CD14-positive monocyte (primary cell): ENCODE results near the gene PRKCQ. TPM values are rescaled to one million over a fixed set of nuclear protein-coding genes. Genes with fewer than 3 reads are reported as not detected.

Experiments used
- DNase-seq, 3 donors: peaks; one replicate each; pipeline ENCODE4 v3.0.0-alpha.2; 2011 to 2022
- H2AFZ ChIP-seq: 2 replicates; pipeline ENCODE4 v1.6.0; 2012; ENCODE audit warnings: mild to moderate bottlenecking, low read depth, low read length, inconsistent platforms; ENCODE audit not compliant: insufficient read depth, poor library complexity, severe bottlenecking
- H3K27ac ChIP-seq, 2 donors: 1 replicate in 1 of 2; 2 replicates in 1 of 2; pipeline ENCODE4 v1.5.1; 2012 to 2013; ENCODE audit warnings: low read length in 2 of 2, control low read depth in 1 of 2, inconsistent platforms in 1 of 2, low read depth in 1 of 2, mild to moderate bottlenecking in 1 of 2
- H3K27me3 ChIP-seq, 2 donors: one replicate each; pipeline versions ENCODE4 v1.6.0 to v1.6.1; 2011 to 2013; ENCODE audit warnings: low read length in 2 of 2; ENCODE audit not compliant: control insufficient read depth in 2 of 2, insufficient read depth in 2 of 2
- H3K36me3 ChIP-seq, 2 donors: replicated peaks in 1 of 2; 1 replicate in 1 of 2; 2 replicates in 1 of 2; pipeline versions ENCODE4 v1.5.1 to v1.6.1; 2012 to 2013; ENCODE audit warnings: low read length in 2 of 2, control low read depth in 1 of 2, inconsistent platforms in 1 of 2, mild to moderate bottlenecking in 1 of 2; ENCODE audit not compliant: insufficient read depth in 2 of 2, control insufficient read depth in 1 of 2
- H3K4me1 ChIP-seq, 2 donors: 1 replicate in 1 of 2; 2 replicates in 1 of 2; pipeline versions ENCODE4 v1.5.1 to v1.6.1; 2012 to 2013; ENCODE audit warnings: low read length in 2 of 2, control low read depth in 1 of 2, inconsistent platforms in 1 of 2, mild to moderate bottlenecking in 1 of 2, moderate library complexity in 1 of 2; ENCODE audit not compliant: insufficient read depth in 2 of 2, control insufficient read depth in 1 of 2
- H3K4me2 ChIP-seq: replicated peaks from 2 replicates; pipeline ENCODE3; 2012; ENCODE audit warnings: low read length, moderate library complexity, mild to moderate bottlenecking; ENCODE audit not compliant: poor library complexity, severe bottlenecking; ENCODE audit errors: extremely low read depth
- H3K4me3 ChIP-seq, 3 experiments: fragments of 200-600 bp in 1 of 3; sonication (generic) in 1 of 3; replicated peaks in 1 of 3; 1 replicate in 2 of 3; 2 replicates in 1 of 3; pipeline ENCODE4 v1.5.1; 2011 to 2013; ENCODE audit warnings: low read length in 3 of 3, mild to moderate bottlenecking in 3 of 3, control low read depth in 2 of 3, low read depth in 2 of 3, inconsistent platforms in 1 of 3, moderate library complexity in 1 of 3
- H3K79me2 ChIP-seq: 2 replicates; pipeline ENCODE4 v1.6.0; 2012; ENCODE audit warnings: mild to moderate bottlenecking, control low read depth, inconsistent platforms, low read length, moderate library complexity; ENCODE audit not compliant: insufficient read depth
- H3K9ac ChIP-seq: 2 replicates; pipeline ENCODE4 v1.6.0; 2017; ENCODE audit warnings: low read length, mild to moderate bottlenecking; ENCODE audit not compliant: insufficient read depth, poor library complexity, severe bottlenecking
- H3K9me3 ChIP-seq, 2 donors: replicated peaks in 1 of 2; 1 replicate in 1 of 2; 2 replicates in 1 of 2; pipeline versions ENCODE4 v1.5.1 to v1.6.1; 2012 to 2013; ENCODE audit warnings: low read length in 2 of 2, control low read depth in 1 of 2; ENCODE audit not compliant: control insufficient read depth in 1 of 2, insufficient read depth in 1 of 2
- H4K20me1 ChIP-seq: 2 replicates; pipeline ENCODE4 v1.6.0; 2012; ENCODE audit warnings: mild to moderate bottlenecking, low read length, control low read depth, moderate library complexity; ENCODE audit not compliant: insufficient read depth
- H3K27ac Mint-ChIP-seq, 7 donors: one replicate each; pipeline ENCODE4 v1.8.0; 2020; ENCODE audit warnings: mild to moderate bottlenecking in 7 of 7, mixed read lengths in 7 of 7, moderate library complexity in 6 of 7, inconsistent platforms in 2 of 7
- H3K27me3 Mint-ChIP-seq, 3 donors: one replicate each; pipeline ENCODE4 v1.8.0; 2021 to 2022; ENCODE audit warnings: low read depth in 3 of 3, mild to moderate bottlenecking in 3 of 3, mixed read lengths in 3 of 3, moderate library complexity in 3 of 3, inconsistent platforms in 1 of 3
- H3K36me3 Mint-ChIP-seq, 2 donors: one replicate each; pipeline ENCODE4 v1.8.0; 2020; ENCODE audit warnings: mixed read lengths in 2 of 2, inconsistent platforms in 1 of 2, mild to moderate bottlenecking in 1 of 2
- H3K4me1 Mint-ChIP-seq: one replicate; pipeline ENCODE4 v1.8.0; 2020; ENCODE audit warnings: mild to moderate bottlenecking, mixed read lengths
- H3K4me3 Mint-ChIP-seq, 2 donors: one replicate each; pipeline ENCODE4 v1.8.0; 2020; ENCODE audit warnings: mild to moderate bottlenecking in 2 of 2, mixed read lengths in 2 of 2, moderate library complexity in 1 of 2
- H3K9me3 Mint-ChIP-seq, 7 donors: one replicate each; pipeline ENCODE4 v1.8.0; 2020 to 2022; ENCODE audit warnings: mixed read lengths in 7 of 7, mild to moderate bottlenecking in 6 of 7, moderate library complexity in 6 of 7, inconsistent platforms in 2 of 7
- CTCF ChIP-seq: fragments of 200-600 bp; IDR thresholded peaks from one replicate; pipeline ENCODE4 v1.8.0; 2022; ENCODE audit warnings: antibody characterized with exemption, mild to moderate bottlenecking
- WGBS: methylation state at CpG from one replicate; pipeline ENCODE4 v1.1.5; 2013; ENCODE audit warnings: missing lambda C conversion rate; ENCODE audit not compliant: insufficient coverage; 5-methylcytosine and 5-hydroxymethylcytosine counted together
- intact Hi-C, 2 donors: fragments of 100-400 bp; cut with micrococcal nuclease; formaldehyde crosslinking; loops; one replicate each; pipeline versions ENCODE4 v1.15.0 to v1.15.1; 2023
- polyA plus RNA-seq, 3 donors: library from polyadenylated mRNA; depleted of rRNA in 1 of 3; unstranded in 2 of 3; stranded (reverse) in 1 of 3; fragments of 300-500 nt in 2 of 3; fragments of >200 nt in 1 of 3; fragmentation: Illumina TruSeq in 2 of 3; gene quantifications; 1 replicate in 2 of 3; 2 replicates in 1 of 3; pipeline ENCODE4 v1.2.3, GENCODE V29; 2012 to 2021

PRKCQ gene
- polyA plus RNA-seq, 3 donors, result 0.01 to 0.29 (median 0.09) TPM

GRCh38 chr10:6511347-6511746, 68.7 kb downstream of the PRKCQ start:
- Mint-ChIP-seq H3K27me3 (no peaks in the 10 kb centered on the region), H3K9me3 (peaks cover 4 to 17% (median 11%) of the 10 kb centered on the region in 7 donors), H3K36me3 (peaks cover 4 to 5% of the 10 kb centered on the region in 2 donors), H3K4me3 (peak overlapping the region in 1 of 2 donors; percentile 57), H3K27ac (peak overlapping the region in 2 of 7 donors; percentile 50 to 68), H3K4me1 (peaks cover 45% of the 10 kb centered on the region)
- Histone ChIP-seq H3K4me2 (no peak overlapping the region), H3K9ac (no peak overlapping the region), H3K4me1 (peaks cover 20 to 21% of the 10 kb centered on the region in 2 donors), H3K79me2 (no peaks in the 10 kb centered on the region), H2AFZ (no peak overlapping the region), H3K9me3 (peaks cover 11 to 14% of the 10 kb centered on the region in 2 donors), H3K36me3 (peaks cover 0 to 7% of the 10 kb centered on the region in 2 donors), H3K4me3 (no peak overlapping the region), H3K27ac (no peak overlapping the region), H4K20me1 (no peaks in the 10 kb centered on the region), H3K27me3 (no peaks in the 10 kb centered on the region)
- DNase-seq, result peak in 1 of 3 donors; percentile 36
- intact Hi-C loops, result no loop called here
- 100% methylated on average over 2 of the region's 6 CpGs for WGBS
- TF ChIP-seq CTCF, result no peak

GRCh38 chr10:6507311-6507710, 72.8 kb downstream of the PRKCQ start:
- Histone ChIP-seq H3K4me3 (no peak overlapping the region), H3K4me2 (no peak overlapping the region), H3K36me3 (peaks cover 0 to 7% of the 10 kb centered on the region in 2 donors)

More at GRCh38 chr10:6507311-6507710, 72.8 kb downstream of the PRKCQ start:
- Mint-ChIP-seq H3K27me3 (peaks cover 0 to 2% (median 0%) of the 10 kb centered on the region in 3 donors), H3K4me3 (no peak overlapping the region), H3K4me1 (peaks cover 14% of the 10 kb centered on the region), H3K9me3 (peaks cover 7 to 13% (median 10%) of the 10 kb centered on the region in 7 donors), H3K36me3 (peaks cover 4 to 5% of the 10 kb centered on the region in 2 donors), H3K27ac (no peak overlapping the region)
- DNase-seq, result no peak
- H3K4me1 ChIP-seq, result peaks cover 0 to 3% of the 10 kb centered on the region in 2 donors
- H3K27me3 ChIP-seq, result no peaks in the 10 kb centered on the region
- intact Hi-C loops, result no loop called here
- H4K20me1 ChIP-seq, result no peaks in the 10 kb centered on the region
- WGBS, result no CpG with 5 or more reads among the region's 5 CpGs
- H3K79me2 ChIP-seq, result no peaks in the 10 kb centered on the region
- H2AFZ ChIP-seq, result peak overlapping the region; percentile 19
- H3K9ac ChIP-seq, result no peak overlapping the region
- peaks cover 11 to 14% of the 10 kb centered on the region in 2 donors for H3K9me3 ChIP-seq
- no peak for TF ChIP-seq CTCF
- no peak overlapping the region for H3K27ac ChIP-seq
